Mesendoderm (in vitro differentiated cells): ENCODE results near the gene OSCAR.

Experiments
- DNase-seq: peaks from one replicate; pipeline ENCODE4 v3.0.0; 2013
- H2AK5ac ChIP-seq: 2 replicates; pipeline ENCODE4 v1.6.1; 2013; ENCODE audit warnings: low read length, inconsistent platforms
- H2BK120ac ChIP-seq: 2 replicates; pipeline ENCODE4 v1.6.1; 2013; ENCODE audit warnings: low read depth, mild to moderate bottlenecking, low read length, moderate library complexity, mixed read lengths
- H2BK15ac ChIP-seq: replicated peaks from 2 replicates; pipeline ENCODE4 v1.6.1; 2013; ENCODE audit warnings: low read depth, mild to moderate bottlenecking, moderate library complexity
- H2BK5ac ChIP-seq: 2 replicates; pipeline ENCODE4 v1.6.1; 2013; ENCODE audit warnings: low read length, inconsistent platforms
- H3K18ac ChIP-seq: 2 replicates; pipeline ENCODE4 v1.6.1; 2013; ENCODE audit warnings: mild to moderate bottlenecking, low read length, mixed read lengths
- H3K23ac ChIP-seq: one replicate; pipeline ENCODE4 v1.6.1; 2013; ENCODE audit warnings: low read length
- H3K27ac ChIP-seq: 2 replicates; pipeline ENCODE4 v1.5.1; 2013; ENCODE audit warnings: low read depth, mild to moderate bottlenecking, inconsistent platforms, low read length, moderate library complexity
- H3K27me3 ChIP-seq: 2 replicates; pipeline ENCODE4 v1.6.1; 2013; ENCODE audit warnings: low read length, control low read depth, mild to moderate bottlenecking, inconsistent platforms; ENCODE audit not compliant: insufficient read depth, poor library complexity
- H3K36me3 ChIP-seq: 2 replicates; pipeline ENCODE4 v1.6.1; 2013; ENCODE audit warnings: low read length, inconsistent platforms; ENCODE audit not compliant: control insufficient read depth, insufficient read depth
- H3K4ac ChIP-seq: one replicate; pipeline ENCODE4 v1.6.1; 2013; ENCODE audit warnings: low read depth, mild to moderate bottlenecking, low read length, moderate library complexity
- H3K4me1 ChIP-seq: 2 replicates; pipeline ENCODE4 v1.6.1; 2013; ENCODE audit warnings: low read depth, low read length, inconsistent platforms; ENCODE audit not compliant: control insufficient read depth
- H3K4me2 ChIP-seq: 2 replicates; pipeline ENCODE4 v1.6.1; 2013; ENCODE audit warnings: low read length
- H3K4me3 ChIP-seq: 2 replicates; pipeline ENCODE4 v1.5.1; 2013; ENCODE audit warnings: mild to moderate bottlenecking, low read length
- H3K56ac ChIP-seq: one replicate; pipeline ENCODE4 v1.6.1; 2013; ENCODE audit warnings: low read length
- H3K79me1 ChIP-seq: 2 replicates; pipeline ENCODE4 v1.6.1; 2013; ENCODE audit warnings: low read length, inconsistent platforms
- H3K79me2 ChIP-seq: 2 replicates; pipeline ENCODE4 v1.6.1; 2013; ENCODE audit warnings: mild to moderate bottlenecking, low read length; ENCODE audit not compliant: control insufficient read depth, insufficient read depth
- H3K9ac ChIP-seq: 2 replicates; pipeline ENCODE4 v1.6.1; 2013; ENCODE audit warnings: low read length, inconsistent platforms
- H4K5ac ChIP-seq: one replicate; pipeline ENCODE4 v1.6.1; 2013; ENCODE audit warnings: low read length
- H4K8ac ChIP-seq: one replicate; pipeline ENCODE4 v1.6.1; 2013; ENCODE audit warnings: low read depth, mild to moderate bottlenecking, control low read depth, low read length, moderate library complexity
- WGBS: extraction: QIAGEN DNeasy Blood & Tissue Kit; methylation state at CpG from one replicate; pipeline ENCODE4 v1.1.7; 2013; ENCODE audit warnings: low lambda C conversion rate, missing lambda C conversion rate; ENCODE audit not compliant: insufficient coverage; ENCODE audit errors: extremely low coverage; 5-methylcytosine and 5-hydroxymethylcytosine counted together

Gene OSCAR

DNA sequence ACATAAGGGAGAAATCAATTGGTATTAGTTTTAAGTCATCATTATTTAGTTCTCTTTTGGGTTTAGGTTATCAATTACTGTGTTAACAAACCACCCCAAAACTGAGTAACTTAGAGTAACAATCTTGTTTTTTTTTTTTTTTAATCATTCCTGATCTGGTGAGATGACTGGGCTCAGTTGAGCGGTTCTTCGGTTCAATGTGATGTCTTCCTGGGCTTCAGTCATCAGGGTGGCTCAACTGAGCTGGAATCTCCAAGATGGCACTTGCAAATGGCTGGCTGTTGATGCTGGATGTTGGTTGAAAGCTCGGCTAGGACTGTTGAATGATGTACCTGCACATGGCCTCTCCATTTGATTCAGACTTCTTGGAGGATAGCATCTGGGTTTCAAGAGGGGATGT lies 16.2 kb downstream of the OSCAR start:
- H3K9ac ChIP-seq, result no peak overlapping the region
- no peak for DNase-seq
- no peak overlapping the region for H3K27ac ChIP-seq
- H3K4me3 ChIP-seq, result no peak overlapping the region
- no peaks in the 10 kb centered on the region for H3K79me1 ChIP-seq
- H3K27me3 ChIP-seq, result no peaks in the 10 kb centered on the region
- H3K79me2 ChIP-seq, result no peaks in the 10 kb centered on the region
- no peak overlapping the region for H2BK120ac ChIP-seq
- H3K18ac ChIP-seq, result no peak overlapping the region
- H3K56ac ChIP-seq, result no peak overlapping the region
- WGBS, result no CpG with 5 or more reads among the region's 3 CpGs
- no peak overlapping the region for H3K4ac ChIP-seq
- H4K5ac ChIP-seq, result no peak overlapping the region
- no peak overlapping the region for H2AK5ac ChIP-seq
- H3K36me3 ChIP-seq, result no peaks in the 10 kb centered on the region
- no peak overlapping the region for H3K23ac ChIP-seq
- no peak overlapping the region for H2BK5ac ChIP-seq
- H2BK15ac ChIP-seq, result no peak overlapping the region
- no peak overlapping the region for H3K4me2 ChIP-seq
- no peaks in the 10 kb centered on the region for H3K4me1 ChIP-seq
- H4K8ac ChIP-seq, result no peak overlapping the region

DNA sequence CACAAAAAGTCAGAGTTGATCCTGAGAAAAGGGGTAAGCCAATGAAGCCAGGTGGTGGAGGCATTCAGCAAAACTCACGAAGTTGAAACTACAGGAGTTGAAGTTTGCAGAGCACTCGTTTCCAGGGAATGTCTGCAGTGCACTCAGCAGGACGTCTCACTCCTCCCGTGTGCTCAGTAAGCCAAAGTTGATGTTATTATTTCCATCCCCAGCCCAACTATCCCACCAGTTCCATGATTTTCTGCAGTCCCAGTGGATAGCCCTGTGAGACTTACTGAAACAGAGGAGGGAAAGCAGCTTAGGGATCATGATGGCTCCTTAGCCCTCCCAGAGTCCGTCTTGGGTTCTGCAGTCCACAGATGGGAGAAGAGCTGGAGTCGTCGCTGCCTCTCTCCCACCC lies 19.6 kb downstream of the OSCAR start, which contains the start of gene TARM1:
Gene TARM1, minus strand, starts transcription at position 334 of the 400 bp plus-strand sequence. Its CDS starts 25 bp downstream, at position 309.
- Histone ChIP-seq H4K5ac (no peak within 1 kb of the TSS), H2BK15ac (no peak within 1 kb of the TSS), H3K36me3 (no peaks in the 10 kb centered on the region), H3K23ac (no peak within 1 kb of the TSS), H3K79me2 (no peaks in the 10 kb centered on the region), H3K27me3 (no peaks in the 10 kb centered on the region), H3K9ac (no peak within 1 kb of the TSS), H3K4ac (no peak within 1 kb of the TSS), H2BK5ac (no peak within 1 kb of the TSS), H3K4me2 (no peak within 1 kb of the TSS), H3K18ac (no peak within 1 kb of the TSS), H2AK5ac (no peak within 1 kb of the TSS), H3K27ac (no peak within 1 kb of the TSS), H3K4me1 (no peaks in the 10 kb centered on the region), H3K56ac (no peak within 1 kb of the TSS), H3K79me1 (no peaks in the 10 kb centered on the region), H2BK120ac (no peak within 1 kb of the TSS), H4K8ac (no peak within 1 kb of the TSS), H3K4me3 (no peak within 1 kb of the TSS)
- no peak for DNase-seq
- WGBS, result no CpG with 5 or more reads among the region's 7 CpGs

DNA sequence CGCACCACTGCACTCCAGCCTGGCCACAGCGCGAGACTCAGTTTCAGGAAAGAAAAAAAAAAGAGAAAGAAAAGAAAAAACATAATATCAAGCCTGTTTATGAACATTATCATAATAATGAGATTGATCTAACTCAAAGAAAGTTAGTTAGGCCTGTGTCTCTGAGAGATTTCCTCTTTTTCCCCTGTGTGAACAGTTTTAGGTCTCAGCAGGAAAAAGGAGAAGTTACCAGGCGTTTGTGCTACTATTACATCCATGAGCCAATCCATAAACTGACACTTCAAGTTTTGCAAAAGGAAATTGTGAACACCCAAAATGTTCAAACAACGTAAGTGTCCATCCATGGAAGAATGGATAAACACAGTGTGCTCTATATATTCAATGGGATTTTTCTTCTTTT lies 23.3 kb downstream of the OSCAR start:
- Histone ChIP-seq H3K23ac (no peak overlapping the region), H2BK15ac (no peak overlapping the region), H3K18ac (no peak overlapping the region), H3K79me2 (no peaks in the 10 kb centered on the region), H2AK5ac (no peak overlapping the region), H2BK120ac (no peak overlapping the region), H3K36me3 (no peaks in the 10 kb centered on the region), H3K27me3 (no peaks in the 10 kb centered on the region), H2BK5ac (no peak overlapping the region), H4K8ac (no peak overlapping the region), H3K4me3 (no peak overlapping the region), H4K5ac (no peak overlapping the region), H3K9ac (no peak overlapping the region), H3K4me2 (no peak overlapping the region), H3K56ac (no peak overlapping the region), H3K79me1 (no peaks in the 10 kb centered on the region), H3K4me1 (no peaks in the 10 kb centered on the region), H3K27ac (no peak overlapping the region), H3K4ac (no peak overlapping the region)
- no CpG with 5 or more reads among the region's 5 CpGs for WGBS
- no peak for DNase-seq

DNA sequence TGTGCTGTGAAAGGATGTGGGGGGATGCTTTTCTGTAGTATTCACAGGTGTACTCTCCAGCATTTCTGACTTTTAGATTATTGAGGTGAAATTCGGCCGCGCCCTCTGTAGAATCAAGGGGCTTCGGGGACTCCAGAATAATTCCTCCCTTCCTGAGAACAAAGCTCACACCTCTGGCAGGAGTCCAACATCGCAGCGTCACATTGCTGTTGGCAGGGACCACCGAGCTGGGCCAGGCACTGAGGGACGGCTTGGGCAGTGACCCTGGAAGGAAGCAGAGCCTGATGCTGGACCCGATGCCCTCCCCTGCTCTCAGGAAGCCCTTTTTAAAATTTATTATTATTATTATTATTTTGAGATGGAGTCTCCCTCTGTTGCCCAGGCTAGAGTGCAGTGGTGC lies 25.8 kb downstream of the OSCAR start:
- no peak overlapping the region for H3K18ac ChIP-seq
- no peak overlapping the region for H3K9ac ChIP-seq
- no peak overlapping the region for H3K4me2 ChIP-seq
- no peaks in the 10 kb centered on the region for H3K79me2 ChIP-seq
- no peak overlapping the region for H4K8ac ChIP-seq
- no peak overlapping the region for H2BK5ac ChIP-seq
- no peak overlapping the region for H3K23ac ChIP-seq
- H3K27me3 ChIP-seq, result no peaks in the 10 kb centered on the region
- H3K4me1 ChIP-seq, result no peaks in the 10 kb centered on the region
- no peaks in the 10 kb centered on the region for H3K79me1 ChIP-seq
- no peak overlapping the region for H3K27ac ChIP-seq
- no peak overlapping the region for H2BK120ac ChIP-seq
- H4K5ac ChIP-seq, result no peak overlapping the region
- no peak overlapping the region for H3K4me3 ChIP-seq
- H2AK5ac ChIP-seq, result no peak overlapping the region
- no peaks in the 10 kb centered on the region for H3K36me3 ChIP-seq
- no peak for DNase-seq
- no peak overlapping the region for H2BK15ac ChIP-seq
- H3K56ac ChIP-seq, result no peak overlapping the region
- no peak overlapping the region for H3K4ac ChIP-seq
- no CpG with 5 or more reads among the region's 9 CpGs for WGBS

DNA sequence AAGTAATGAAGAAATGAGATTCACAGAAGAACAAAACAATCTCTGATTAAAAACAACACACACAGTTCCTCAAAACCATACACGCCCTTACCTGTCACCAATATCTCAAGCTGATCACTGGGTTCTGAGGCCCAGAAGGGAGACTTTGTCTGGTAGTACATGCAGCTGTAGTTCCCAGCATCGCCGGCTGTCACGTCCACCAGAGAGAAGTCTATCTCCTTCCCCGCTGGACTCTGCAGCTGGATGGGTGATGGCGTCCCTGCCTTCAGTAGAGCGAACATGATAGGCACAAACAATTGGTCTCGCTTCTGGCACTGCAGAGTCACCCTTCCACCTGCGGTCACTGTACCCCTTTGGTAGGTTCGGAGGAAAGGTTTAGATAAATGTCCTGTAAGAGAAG lies 26.8 kb downstream of the OSCAR start:
- no peak overlapping the region for H3K4me2 ChIP-seq
- H3K23ac ChIP-seq, result no peak overlapping the region
- H2BK5ac ChIP-seq, result no peak overlapping the region
- H3K79me2 ChIP-seq, result no peaks in the 10 kb centered on the region
- no peak overlapping the region for H3K27ac ChIP-seq
- H3K4ac ChIP-seq, result no peak overlapping the region
- H3K36me3 ChIP-seq, result no peaks in the 10 kb centered on the region
- H4K8ac ChIP-seq, result no peak overlapping the region
- H3K4me3 ChIP-seq, result no peak overlapping the region
- no peaks in the 10 kb centered on the region for H3K27me3 ChIP-seq
- no peak overlapping the region for H2BK120ac ChIP-seq
- no peak overlapping the region for H3K9ac ChIP-seq
- H2BK15ac ChIP-seq, result no peak overlapping the region
- H3K79me1 ChIP-seq, result no peaks in the 10 kb centered on the region
- no peak overlapping the region for H3K56ac ChIP-seq
- no peak overlapping the region for H4K5ac ChIP-seq
- H3K18ac ChIP-seq, result no peak overlapping the region
- DNase-seq, result no peak
- WGBS, result no CpG with 5 or more reads among the region's 10 CpGs
- H3K4me1 ChIP-seq, result no peaks in the 10 kb centered on the region
- no peak overlapping the region for H2AK5ac ChIP-seq

DNA sequence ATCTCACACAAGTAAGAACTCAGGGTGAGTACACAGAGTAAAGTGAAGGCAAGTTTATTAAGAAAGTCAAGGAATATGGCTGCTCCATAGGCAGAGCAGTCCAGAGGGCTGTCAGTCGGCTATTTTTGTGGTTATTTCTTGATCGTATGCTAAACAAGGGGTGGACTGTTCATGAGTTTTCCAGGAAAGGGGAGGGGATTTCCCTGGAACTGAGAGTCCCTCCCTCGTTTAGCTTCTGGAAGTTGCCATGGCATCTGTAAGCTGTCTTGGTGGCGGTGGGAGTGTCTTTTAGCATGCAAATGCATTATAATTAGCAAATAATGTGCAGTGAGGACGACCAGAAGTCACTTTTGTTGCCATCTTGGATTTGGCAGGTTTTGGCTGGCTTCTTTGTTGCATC lies 31.1 kb downstream of the OSCAR start:
- Histone ChIP-seq H2AK5ac (no peak overlapping the region), H2BK5ac (no peak overlapping the region), H4K8ac (no peak overlapping the region), H3K27me3 (no peaks in the 10 kb centered on the region), H3K56ac (no peak overlapping the region), H3K36me3 (no peaks in the 10 kb centered on the region), H3K18ac (no peak overlapping the region), H3K23ac (no peak overlapping the region), H3K4ac (no peak overlapping the region), H3K79me1 (no peaks in the 10 kb centered on the region), H3K4me1 (no peaks in the 10 kb centered on the region), H3K4me2 (no peak overlapping the region), H4K5ac (no peak overlapping the region), H2BK120ac (no peak overlapping the region), H3K9ac (no peak overlapping the region), H3K27ac (no peak overlapping the region), H2BK15ac (no peak overlapping the region), H3K79me2 (no peaks in the 10 kb centered on the region), H3K4me3 (no peak overlapping the region)
- no CpG with 5 or more reads among the region's 5 CpGs for WGBS
- DNase-seq, result no peak
